AG09309 (cell line): ENCODE data around the gene NNMT.

ENCODE experiments used
- DNase-seq: peaks from one replicate; pipeline ENCODE4 v3.0.0-alpha.2; 2010; ENCODE audit warnings: low read depth
- H3K4me3 ChIP-seq: 2 replicates; pipeline ENCODE4 v1.5.1; 2011; ENCODE audit warnings: mild to moderate bottlenecking, low read depth, low read length, moderate library complexity; ENCODE audit not compliant: control insufficient read depth
- CTCF ChIP-seq: IDR thresholded peaks from 2 replicates; pipeline ENCODE4 v1.5.1; 2011; ENCODE audit warnings: mild to moderate bottlenecking, low read depth, low read length, inconsistent platforms; ENCODE audit not compliant: insufficient read depth, control insufficient read depth; ENCODE audit errors: missing control alignments

Gene NNMT

GRCh38 chr11:114304969-114305368 lies 8.8 kb downstream of the NNMT start:
- no peak for DNase-seq
- no peak for TF ChIP-seq CTCF
- no peak overlapping the region for H3K4me3 ChIP-seq

GRCh38 chr11:114307524-114308203 lies 11.5 kb downstream of the NNMT start:
- DNase-seq, result peak; percentile 94
- peak overlapping the region; percentile 31 for H3K4me3 ChIP-seq
- no peak for TF ChIP-seq CTCF

DNA sequence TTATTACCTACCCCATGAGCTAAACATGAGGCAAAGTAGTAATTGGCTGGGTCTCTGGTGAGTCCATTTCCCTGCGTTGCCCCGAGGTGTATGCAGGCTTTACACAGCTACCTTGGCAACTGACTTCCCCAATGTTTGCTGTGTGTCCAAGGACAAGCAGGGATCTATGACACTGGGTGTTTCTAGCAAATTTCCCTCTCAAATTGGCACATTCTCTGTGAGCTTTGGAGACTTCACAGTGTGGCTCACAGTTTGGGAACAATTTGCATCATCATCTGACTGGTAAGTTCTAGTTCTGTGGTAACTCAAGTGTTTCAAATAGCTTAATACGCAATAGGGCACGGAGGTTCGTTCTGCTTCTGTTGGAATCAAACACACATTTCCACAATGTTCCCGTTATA lies 12.5 kb downstream of the NNMT start:
- peak overlapping the region; percentile 31 for H3K4me3 ChIP-seq
- peak; percentile 80 for DNase-seq
- TF ChIP-seq CTCF, result no peak

DNA sequence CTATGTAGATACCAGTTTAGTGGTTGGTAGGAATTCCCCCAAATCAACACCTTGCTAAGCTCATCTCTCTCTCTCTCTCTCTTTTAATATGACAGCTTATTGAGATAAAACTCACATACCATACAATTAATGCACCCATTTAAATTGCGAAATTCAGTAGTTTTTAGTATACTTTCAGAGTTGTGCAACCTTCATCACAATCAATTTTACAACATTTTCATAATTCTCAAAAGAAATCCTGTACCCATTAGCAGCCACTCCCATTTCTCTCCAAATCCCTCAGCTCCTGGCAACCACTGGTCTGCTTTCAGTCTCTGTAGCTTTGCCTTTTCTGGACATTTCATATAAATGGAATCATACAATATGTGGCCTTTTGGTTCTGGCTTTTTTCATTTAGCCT lies 13.3 kb downstream of the NNMT start:
- no peak for DNase-seq
- no peak for TF ChIP-seq CTCF
- H3K4me3 ChIP-seq, result no peak overlapping the region

DNA sequence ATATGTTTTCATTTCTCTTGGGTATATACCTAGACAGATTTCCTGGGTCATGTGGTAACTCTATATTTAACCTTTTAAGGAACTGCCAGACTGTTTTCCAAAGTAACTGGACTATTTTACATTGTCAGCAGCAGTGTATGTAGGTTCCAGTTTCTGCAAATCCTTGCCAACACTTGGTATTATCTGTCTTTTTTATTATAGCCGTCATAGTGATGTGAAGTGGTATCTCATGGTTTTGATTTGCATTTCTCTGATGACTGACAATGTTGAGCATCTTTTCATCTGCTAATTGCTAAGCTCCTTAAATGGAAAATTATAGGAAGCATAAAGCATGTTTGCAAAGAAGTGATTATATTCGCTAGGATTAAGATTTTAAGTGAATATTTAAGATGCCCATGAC lies 13.9 kb downstream of the NNMT start:
- no peak for TF ChIP-seq CTCF
- H3K4me3 ChIP-seq, result no peak overlapping the region
- DNase-seq, result no peak

DNA sequence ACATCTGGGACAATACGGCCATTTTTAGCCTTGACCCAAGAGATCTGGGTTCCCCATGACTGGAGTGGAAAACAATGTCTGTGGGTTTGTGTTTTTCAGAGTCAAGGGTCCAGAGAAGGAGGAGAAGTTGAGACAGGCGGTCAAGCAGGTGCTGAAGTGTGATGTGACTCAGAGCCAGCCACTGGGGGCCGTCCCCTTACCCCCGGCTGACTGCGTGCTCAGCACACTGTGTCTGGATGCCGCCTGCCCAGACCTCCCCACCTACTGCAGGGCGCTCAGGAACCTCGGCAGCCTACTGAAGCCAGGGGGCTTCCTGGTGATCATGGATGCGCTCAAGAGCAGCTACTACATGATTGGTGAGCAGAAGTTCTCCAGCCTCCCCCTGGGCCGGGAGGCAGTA lies 15.7 kb downstream of the NNMT start:
- no peak for DNase-seq
- TF ChIP-seq CTCF, result no peak
- no peak overlapping the region for H3K4me3 ChIP-seq
